ENCODE data around the gene PYGO2.

- TF ChIP-seq POLR2A (IDR thresholded peaks at IDR 0.05; ENCODE audit: low read depth, low read length) (no peak), POLR2AphosphoS5 (IDR thresholded peaks at IDR 0.05; ENCODE audit: low read depth, low read length) (no peak), TAF1 (IDR thresholded peaks at IDR 0.05; ENCODE audit: borderline replicate concordance, low read depth, low read length) (no peak)
Observed at GRCh38 chr1:154911691-154912550, 49.7 kb downstream of the PYGO2 start.
